Smooth muscle cell (in vitro differentiated cells): ENCODE results near the gene KCNS3. TPM values are rescaled to one million over a fixed set of nuclear protein-coding genes. Genes with fewer than 3 reads are reported as not detected.

Experiments
- DNase-seq: peaks from one replicate; lab custom pipeline; 2025; ENCODE audit not compliant: unreplicated experiment; lab: John Stamatoyannopoulos, UW
- H2AFZ ChIP-seq: fragments of 200-600 bp; sonication (generic); 2 replicates; pipeline ENCODE4 v1.6.0; 2016; ENCODE audit warnings: antibody characterized with exemption, low read depth, mild to moderate bottlenecking
- H3F3A ChIP-seq: fragments of 200-600 bp; sonication (generic); 2 replicates; pipeline ENCODE4 v1.6.0; 2017; ENCODE audit warnings: antibody characterized with exemption, low read depth
- H3K27ac ChIP-seq: fragments of 200-600 bp; sonication (generic); 2 replicates; pipeline ENCODE4 v1.5.1; 2016; ENCODE audit warnings: low read depth, mild to moderate bottlenecking
- H3K27me3 ChIP-seq: fragments of 200-600 bp; sonication (generic); 2 replicates; pipeline ENCODE4 v1.6.1; 2016; ENCODE audit warnings: low read depth, mild to moderate bottlenecking
- H3K36me3 ChIP-seq: fragments of 200-600 bp; sonication (generic); 2 replicates; pipeline ENCODE4 v1.5.1; 2016; ENCODE audit warnings: low read depth
- H3K4me1 ChIP-seq: fragments of 200-600 bp; sonication (generic); 2 replicates; pipeline ENCODE4 v1.5.1; 2016; ENCODE audit warnings: low read depth
- H3K4me2 ChIP-seq: fragments of 200-600 bp; sonication (generic); 2 replicates; pipeline ENCODE4 v1.6.0; 2016; ENCODE audit warnings: mild to moderate bottlenecking
- H3K4me3 ChIP-seq: fragments of 200-600 bp; sonication (generic); 2 replicates; pipeline ENCODE4 v1.5.1; 2016; ENCODE audit warnings: mild to moderate bottlenecking
- H3K79me2 ChIP-seq: fragments of 200-600 bp; sonication (generic); 2 replicates; pipeline ENCODE4 v1.6.0; 2016; ENCODE audit warnings: low read depth, mild to moderate bottlenecking
- H3K9ac ChIP-seq: fragments of 200-600 bp; sonication (generic); 2 replicates; pipeline ENCODE4 v1.6.0; 2016; ENCODE audit warnings: low read depth
- H3K9me3 ChIP-seq: fragments of 200-600 bp; sonication (generic); replicated peaks from 2 replicates; pipeline ENCODE4 v1.5.1; 2016; ENCODE audit warnings: low read depth
- H4K20me1 ChIP-seq: fragments of 200-600 bp; sonication (generic); 2 replicates; pipeline ENCODE4 v1.6.0; 2016; ENCODE audit warnings: low read depth
- CTCF ChIP-seq: fragments of 200-600 bp; sonication (generic); IDR thresholded peaks from 2 replicates; pipeline ENCODE4 v1.5.1; 2017; ENCODE audit warnings: borderline replicate concordance, mild to moderate bottlenecking, antibody characterized with exemption; ENCODE audit not compliant: insufficient read depth, poor library complexity, severe bottlenecking
- WGBS: methylation state at CpG from one replicate; pipeline ENCODE4 v1.1.7; 2016; ENCODE audit warnings: low lambda C conversion rate; 5-methylcytosine and 5-hydroxymethylcytosine counted together
- polyA plus RNA-seq: library from polyadenylated mRNA; unstranded; fragments of >200 nt; fragmentation: Nextera tagmentation; extraction: Ambion mirVana; gene quantifications from 2 replicates; pipeline ENCODE4 v1.2.1, GENCODE V29; 2016
- total RNA-seq: library from RNA; depleted of rRNA; stranded (reverse); fragments of >200 nt; gene quantifications from 2 replicates; pipeline ENCODE4 v1.2.3, GENCODE V29; 2014

KCNS3 gene
- total and polyA plus RNA-seq, 2 experiments from 2014 or later, result 31.0 to 48.2 TPM

- no peak overlapping the region for H3K4me2 ChIP-seq
- WGBS, result 60% methylated on average over 2 of the region's 2 CpGs
- no peaks in the 10 kb centered on the region for H3K9me3 ChIP-seq
- peaks cover 12% of the 10 kb centered on the region for H3K27me3 ChIP-seq
- no peak overlapping the region for H3K9ac ChIP-seq
- no peak for TF ChIP-seq CTCF
- no peak overlapping the region for H2AFZ ChIP-seq
- H3K4me3 ChIP-seq, result no peak overlapping the region
- no peaks in the 10 kb centered on the region for H4K20me1 ChIP-seq
- H3K79me2 ChIP-seq, result no peaks in the 10 kb centered on the region
- H3K36me3 ChIP-seq, result no peaks in the 10 kb centered on the region
- H3K27ac ChIP-seq, result no peak overlapping the region
- DNase-seq, result no peak
- no peaks in the 10 kb centered on the region for H3F3A ChIP-seq
- no peaks in the 10 kb centered on the region for H3K4me1 ChIP-seq
Measured at GRCh38 chr2:17835516-17835915, 43.0 kb upstream of the KCNS3 start.

- Histone ChIP-seq H2AFZ (no peak overlapping the region), H4K20me1 (no peaks in the 10 kb centered on the region), H3K4me2 (no peak overlapping the region), H3K4me1 (no peaks in the 10 kb centered on the region), H3F3A (no peaks in the 10 kb centered on the region), H3K9me3 (no peaks in the 10 kb centered on the region), H3K9ac (no peak overlapping the region), H3K27ac (no peak overlapping the region), H3K36me3 (no peaks in the 10 kb centered on the region), H3K4me3 (no peak overlapping the region), H3K79me2 (no peaks in the 10 kb centered on the region), H3K27me3 (peaks cover 5% of the 10 kb centered on the region)
- DNase-seq, result no peak
- no peak for TF ChIP-seq CTCF
- WGBS, result 91% methylated on average over 2 of the region's 2 CpGs
Measured at GRCh38 chr2:17839959-17840358, 38.5 kb upstream of the KCNS3 start.

- Histone ChIP-seq H3F3A (no peaks in the 10 kb centered on the region), H3K4me2 (no peak overlapping the region), H3K4me1 (no peaks in the 10 kb centered on the region), H3K9me3 (no peaks in the 10 kb centered on the region), H3K27ac (no peak overlapping the region), H3K27me3 (peaks cover 5% of the 10 kb centered on the region), H3K4me3 (no peak overlapping the region), H3K79me2 (no peaks in the 10 kb centered on the region), H3K9ac (no peak overlapping the region), H2AFZ (no peak overlapping the region), H3K36me3 (no peaks in the 10 kb centered on the region), H4K20me1 (no peaks in the 10 kb centered on the region)
- no peak for DNase-seq
- no peak for TF ChIP-seq CTCF
- WGBS, result 95% methylated on average over 2 of the region's 2 CpGs
Measured at GRCh38 chr2:17843457-17843856, 35.0 kb upstream of the KCNS3 start.

- Histone ChIP-seq H3K27me3 (no peaks in the 10 kb centered on the region), H3F3A (no peaks in the 10 kb centered on the region), H3K27ac (no peak overlapping the region), H3K36me3 (no peaks in the 10 kb centered on the region), H3K4me2 (no peak overlapping the region), H3K4me3 (no peak overlapping the region), H3K9ac (no peak overlapping the region), H2AFZ (no peak overlapping the region), H4K20me1 (no peaks in the 10 kb centered on the region), H3K9me3 (no peaks in the 10 kb centered on the region), H3K79me2 (no peaks in the 10 kb centered on the region), H3K4me1 (peaks cover 9% of the 10 kb centered on the region)
- no peak for TF ChIP-seq CTCF
- no peak for DNase-seq
- WGBS, result 91% methylated on average over 7 of the region's 7 CpGs
Measured at GRCh38 chr2:17845806-17846205, 32.7 kb upstream of the KCNS3 start.
